ENCODE results near the gene USP13. TPM values are rescaled to one million over a fixed set of nuclear protein-coding genes. Genes with fewer than 3 reads are reported as not detected.

USP13 gene
- total and polyA plus RNA-seq, 2 of the 13 experiments (the other 11 are each of a cell fraction or from before 2014, with no cell fraction given) = 15.9 to 36.7 TPM

DNA sequence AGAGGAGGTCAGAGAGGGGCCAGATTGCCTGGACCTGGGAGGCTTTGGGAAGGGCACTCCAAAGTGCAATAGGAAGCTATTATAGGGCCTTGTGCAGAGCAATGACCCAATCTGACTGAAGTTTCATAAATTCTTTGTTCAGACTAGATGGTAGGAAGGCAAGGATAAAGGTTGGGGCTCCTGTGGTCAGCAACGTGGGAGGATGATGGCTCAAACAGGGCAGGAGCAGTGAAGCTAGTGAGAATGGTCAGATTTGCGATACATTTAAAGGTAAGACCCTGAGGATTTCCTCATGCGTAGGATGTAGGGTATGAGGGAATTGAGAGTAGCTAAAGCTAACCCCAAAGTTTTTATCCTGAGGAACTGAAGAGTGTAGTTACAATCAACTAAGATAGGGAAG, 139.0 kb downstream of the USP13 start:
- peak; percentile 34; the same call in 1 of the 3 replicates for ATAC-seq
- 68% methylated on average over 3 of the region's 3 CpGs for WGBS (ENCODE audit: low lambda C conversion rate)
- no peak overlapping the region for H3K27ac ChIP-seq (ENCODE audit: extremely low read length, insufficient read depth, low read length)
- no peak for FAIRE-seq
- H3K4me2 ChIP-seq (ENCODE audit: low read depth, low read length) = no peak overlapping the region
- no peak overlapping the region for H2AFZ ChIP-seq (ENCODE audit: low read length)
- H3K9ac ChIP-seq (ENCODE audit: insufficient read depth, low read depth, low read length) = no peak overlapping the region
- CTCF ChIA-PET (ENCODE audit: low intra/inter-chr PET ratio, low total read pairs) = no interaction called here
- BruUV-seq (replicated peaks) = no TSS peak
- H3K4me1 ChIP-seq (ENCODE audit: insufficient read depth, low read length) = peaks cover 5% of the 10 kb centered on the region; the same call in 1 of the 2 replicates
- H3K27me3 ChIP-seq (ENCODE audit: control insufficient read depth in 1 of 2, insufficient read depth in 2 of 2, low read length in 2 of 2) = no peaks in the 10 kb centered on the region
- 0 out of 2 replicates have a peak, but pooled peaks have one; percentile 50 for TF ChIP-seq POLR2G (IDR thresholded peaks at IDR 0.05; ENCODE audit: low read depth, low read length)
- no peak for TF ChIP-seq ZNF75D (CRISPR knock-in tag; IDR thresholded peaks at IDR 0.05; ENCODE audit: borderline replicate concordance)
- no peak for TF ChIP-seq GTF2F1 (IDR thresholded peaks at IDR 0.05; ENCODE audit: low read length)
- no peak for TF ChIP-seq ZNF282 (IDR thresholded peaks at IDR 0.05; ENCODE audit: partially characterized antibody)
- TF ChIP-seq XRCC5 (optimal IDR thresholded peaks at IDR 0.05; ENCODE audit: low read length) = no peak
- TF ChIP-seq, protein P1, sequence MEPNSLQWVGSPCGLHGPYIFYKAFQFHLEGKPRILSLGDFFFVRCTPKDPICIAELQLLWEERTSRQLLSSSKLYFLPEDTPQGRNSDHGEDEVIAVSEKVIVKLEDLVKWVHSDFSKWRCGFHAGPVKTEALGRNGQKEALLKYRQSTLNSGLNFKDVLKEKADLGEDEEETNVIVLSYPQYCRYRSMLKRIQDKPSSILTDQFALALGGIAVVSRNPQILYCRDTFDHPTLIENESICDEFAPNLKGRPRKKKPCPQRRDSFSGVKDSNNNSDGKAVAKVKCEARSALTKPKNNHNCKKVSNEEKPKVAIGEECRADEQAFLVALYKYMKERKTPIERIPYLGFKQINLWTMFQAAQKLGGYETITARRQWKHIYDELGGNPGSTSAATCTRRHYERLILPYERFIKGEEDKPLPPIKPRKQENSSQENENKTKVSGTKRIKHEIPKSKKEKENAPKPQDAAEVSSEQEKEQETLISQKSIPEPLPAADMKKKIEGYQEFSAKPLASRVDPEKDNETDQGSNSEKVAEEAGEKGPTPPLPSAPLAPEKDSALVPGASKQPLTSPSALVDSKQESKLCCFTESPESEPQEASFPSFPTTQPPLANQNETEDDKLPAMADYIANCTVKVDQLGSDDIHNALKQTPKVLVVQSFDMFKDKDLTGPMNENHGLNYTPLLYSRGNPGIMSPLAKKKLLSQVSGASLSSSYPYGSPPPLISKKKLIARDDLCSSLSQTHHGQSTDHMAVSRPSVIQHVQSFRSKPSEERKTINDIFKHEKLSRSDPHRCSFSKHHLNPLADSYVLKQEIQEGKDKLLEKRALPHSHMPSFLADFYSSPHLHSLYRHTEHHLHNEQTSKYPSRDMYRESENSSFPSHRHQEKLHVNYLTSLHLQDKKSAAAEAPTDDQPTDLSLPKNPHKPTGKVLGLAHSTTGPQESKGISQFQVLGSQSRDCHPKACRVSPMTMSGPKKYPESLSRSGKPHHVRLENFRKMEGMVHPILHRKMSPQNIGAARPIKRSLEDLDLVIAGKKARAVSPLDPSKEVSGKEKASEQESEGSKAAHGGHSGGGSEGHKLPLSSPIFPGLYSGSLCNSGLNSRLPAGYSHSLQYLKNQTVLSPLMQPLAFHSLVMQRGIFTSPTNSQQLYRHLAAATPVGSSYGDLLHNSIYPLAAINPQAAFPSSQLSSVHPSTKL (CRISPR knock-in tag; IDR thresholded peaks at IDR 0.05) = no peak
- 0 out of 2 replicates have a peak, but pooled peaks have one; percentile 24 for TF ChIP-seq POLR2AphosphoS5 (IDR thresholded peaks at IDR 0.05; ENCODE audit: low read depth, low read length)
- TF ChIP-seq IRX3 (CRISPR knock-in tag; IDR thresholded peaks at IDR 0.05; ENCODE audit: borderline replicate concordance, low read depth) = no peak
- TF ChIP-seq AKAP8 (CRISPR knock-in tag; IDR thresholded peaks at IDR 0.05) = no peak
- TF ChIP-seq, protein P2, sequence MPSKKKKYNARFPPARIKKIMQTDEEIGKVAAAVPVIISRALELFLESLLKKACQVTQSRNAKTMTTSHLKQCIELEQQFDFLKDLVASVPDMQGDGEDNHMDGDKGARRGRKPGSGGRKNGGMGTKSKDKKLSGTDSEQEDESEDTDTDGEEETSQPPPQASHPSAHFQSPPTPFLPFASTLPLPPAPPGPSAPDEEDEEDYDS (CRISPR knock-in tag; IDR thresholded peaks at IDR 0.05) = no peak
- peak; percentile 53 for TF ChIP-seq RBM22 (optimal IDR thresholded peaks at IDR 0.05; ENCODE audit: low read length)
- no peaks in the 10 kb centered on the region for H3K79me2 ChIP-seq (ENCODE audit: insufficient read depth, low read length)
- no peak for DNase-seq (ENCODE audit: low spot score)
- H3K9me3 ChIP-seq (ENCODE audit: low read length) = no peaks in the 10 kb centered on the region
- intact Hi-C loops (cut with micrococcal nuclease; ENCODE audit: unreplicated experiment) (no loop called here), in situ Hi-C loops (cut with HindIII; ENCODE audit: extremely low pct_ligation_motif_present, low pct_unique_long_range_greater_than_20kb) (no loop called here)
- no peak overlapping the region for H3K4me3 ChIP-seq (replicated peaks in 1 of 3; ENCODE audit: insufficient read depth in 1 of 3, low read depth in 2 of 3, low read length in 3 of 3)
- peaks cover 0 to 1% of the 10 kb centered on the region in 2 experiments; a peak in 2 of 5 replicates for H3K36me3 ChIP-seq (replicated peaks in 1 of 2; ENCODE audit: control insufficient read depth in 1 of 2, insufficient read depth in 2 of 2, low read length in 2 of 2)
- no peaks in the 10 kb centered on the region for H4K20me1 ChIP-seq (ENCODE audit: insufficient read depth, low read length)
- POLR2A ChIA-PET = no interaction called here

All from HepG2 (cell line).